Subcutaneous abdominal adipose tissue (tissue), 5 donors: ENCODE results near the gene PTCSC3.

Experiments used
- H3K27ac ChIP-seq: one replicate; pipeline ENCODE4 v1.7.0; 2013; ENCODE audit warnings: low read depth, mild to moderate bottlenecking, inconsistent platforms, low read length, moderate library complexity
- H3K27me3 ChIP-seq, 5 donors: one replicate each; pipeline ENCODE4 v1.7.0; 2013; ENCODE audit warnings: low read length in 5 of 5, inconsistent platforms in 1 of 5; ENCODE audit not compliant: control insufficient read depth in 5 of 5, insufficient read depth in 4 of 5
- H3K36me3 ChIP-seq, 5 donors: one replicate each; pipeline ENCODE4 v1.7.0; 2013; ENCODE audit warnings: low read length in 5 of 5; ENCODE audit not compliant: control insufficient read depth in 5 of 5, insufficient read depth in 5 of 5
- H3K4me1 ChIP-seq, 5 donors: one replicate each; pipeline ENCODE4 v1.7.0; 2013; ENCODE audit warnings: low read length in 5 of 5, mild to moderate bottlenecking in 3 of 5, moderate library complexity in 1 of 5; ENCODE audit not compliant: control insufficient read depth in 5 of 5, insufficient read depth in 5 of 5
- H3K4me3 ChIP-seq, 5 donors: one replicate each; pipeline ENCODE4 v1.7.0; 2013; ENCODE audit warnings: low read length in 5 of 5, low read depth in 1 of 5
- H3K9ac ChIP-seq, 5 donors: one replicate each; pipeline ENCODE4 v1.7.0; 2013; ENCODE audit warnings: low read length in 5 of 5, mild to moderate bottlenecking in 4 of 5, moderate library complexity in 3 of 5
- H3K9me3 ChIP-seq, 5 donors: one replicate each; pipeline ENCODE4 v1.7.0; 2013; ENCODE audit warnings: low read length in 5 of 5; ENCODE audit not compliant: control insufficient read depth in 5 of 5
- donor health status: healthy.
- donor health status: healthy.
- donor health status: healthy.
- donor health status: healthy.
- donor health status: healthy.

Gene PTCSC3

DNA sequence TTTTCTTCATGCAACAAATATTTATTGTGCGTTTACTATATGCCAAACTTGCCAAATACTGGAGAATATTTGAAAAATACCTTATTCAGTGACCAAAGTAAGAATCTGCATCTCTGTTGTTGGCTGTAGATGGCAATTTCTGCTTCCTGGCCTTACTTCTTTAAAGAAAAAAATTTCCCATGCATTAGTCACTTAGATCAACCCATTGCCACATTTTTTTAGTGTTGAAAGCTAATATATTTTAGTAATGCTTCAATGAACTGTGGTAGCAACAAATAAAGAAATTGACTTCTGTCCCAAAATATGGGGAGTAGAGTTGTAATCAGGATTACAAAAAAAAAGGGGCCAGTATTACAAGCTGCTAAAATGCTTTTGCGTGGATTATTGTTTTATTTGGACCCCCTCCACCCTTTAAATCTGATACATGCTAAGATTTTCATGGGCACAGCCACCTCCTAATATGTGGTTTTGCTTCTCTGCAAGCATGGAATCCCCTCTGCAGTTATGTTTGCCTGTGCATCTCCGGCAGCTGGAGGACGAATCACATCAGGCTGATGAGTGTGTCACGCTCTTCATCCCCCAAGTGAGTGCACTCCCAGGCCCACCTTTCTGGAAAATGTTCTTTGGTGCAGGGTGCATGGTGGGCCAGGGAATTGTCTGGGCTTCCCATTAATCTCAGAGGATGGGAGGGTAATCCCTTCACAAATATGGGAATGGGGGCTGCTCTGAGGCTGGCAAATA is 38.1 kb upstream of the PTCSC3 start:
- Histone ChIP-seq H3K27ac (no peak overlapping the region), H3K27me3 (peaks cover 0 to 17% (median 0%) of the 10 kb centered on the region in 5 donors), H3K36me3 (no peaks in the 10 kb centered on the region), H3K9me3 (no peaks in the 10 kb centered on the region), H3K9ac (no peak overlapping the region), H3K4me3 (no peak overlapping the region), H3K4me1 (no peaks in the 10 kb centered on the region)

DNA sequence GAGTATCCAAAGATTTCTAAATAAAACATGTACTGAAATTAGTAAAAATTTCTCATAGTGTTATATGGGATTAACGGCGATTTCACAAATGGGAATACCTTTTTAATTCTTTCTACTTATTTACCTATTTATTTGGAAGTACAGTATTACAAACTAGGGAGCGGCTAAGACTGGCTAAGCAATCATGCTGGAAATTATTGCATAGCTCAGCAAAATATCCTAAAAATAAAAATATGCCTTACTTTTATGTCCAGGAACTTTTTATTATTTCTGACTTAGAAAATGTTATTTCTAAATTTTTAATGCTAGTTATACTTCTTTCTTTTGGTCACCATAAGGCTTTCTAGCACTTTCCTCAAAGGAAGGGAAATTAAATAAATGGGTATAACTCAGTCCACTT is 36.5 kb upstream of the PTCSC3 start:
- Histone ChIP-seq H3K27me3 (peaks cover 0 to 13% (median 0%) of the 10 kb centered on the region in 5 donors), H3K27ac (no peak overlapping the region), H3K9me3 (no peaks in the 10 kb centered on the region), H3K36me3 (no peaks in the 10 kb centered on the region), H3K4me3 (no peak overlapping the region), H3K9ac (no peak overlapping the region), H3K4me1 (no peaks in the 10 kb centered on the region)

DNA sequence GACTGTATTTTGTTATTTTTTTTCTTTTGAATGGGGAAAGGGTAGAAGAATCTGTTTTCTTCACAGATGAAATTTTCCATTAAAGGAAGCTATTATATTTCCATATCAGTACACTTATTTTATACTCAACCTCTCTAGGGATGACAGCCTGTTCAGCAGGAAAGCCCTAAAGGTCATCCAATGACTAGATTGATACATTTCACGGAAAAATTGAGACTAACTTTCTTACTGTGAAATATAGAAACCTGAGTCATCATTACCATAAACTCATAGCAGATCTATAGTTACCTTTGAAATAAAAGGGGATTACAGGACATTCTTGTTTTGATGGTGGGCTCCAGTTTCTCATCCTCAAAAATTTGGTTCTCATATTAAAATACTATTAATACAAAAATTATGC is 36.1 kb upstream of the PTCSC3 start:
- Histone ChIP-seq H3K9me3 (no peaks in the 10 kb centered on the region), H3K27ac (no peak overlapping the region), H3K36me3 (no peaks in the 10 kb centered on the region), H3K4me3 (no peak overlapping the region), H3K4me1 (no peaks in the 10 kb centered on the region), H3K27me3 (peaks cover 0 to 9% (median 0%) of the 10 kb centered on the region in 5 donors), H3K9ac (no peak overlapping the region)

DNA sequence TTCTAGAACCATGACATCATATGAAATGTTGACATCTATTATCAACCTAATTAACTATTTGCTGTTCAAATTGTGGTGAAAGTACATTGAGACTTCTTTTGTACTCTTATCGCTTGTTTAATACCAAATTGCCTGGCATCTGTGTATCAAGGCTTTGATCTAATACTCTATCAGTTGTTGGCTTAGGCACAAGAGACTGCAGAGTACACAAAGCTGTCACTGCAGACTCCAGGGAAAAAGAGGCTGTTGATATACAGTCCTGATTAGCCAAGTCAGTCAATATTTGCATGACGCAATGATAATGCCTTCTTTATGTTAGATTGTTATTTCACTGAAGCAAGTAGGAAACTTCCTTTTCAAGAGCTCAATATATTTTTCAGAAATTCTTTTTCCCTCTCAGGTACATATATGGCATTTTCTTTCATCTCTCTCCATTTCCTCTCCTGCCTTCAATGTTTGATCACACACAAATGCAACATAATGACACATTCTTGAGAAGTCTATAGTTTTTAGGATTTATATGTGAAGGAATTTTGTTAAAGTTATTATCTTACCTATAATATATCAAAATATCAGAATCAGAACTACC is 32.3 kb upstream of the PTCSC3 start:
- H3K9me3 ChIP-seq = no peaks in the 10 kb centered on the region
- H3K27me3 ChIP-seq = peaks cover 0 to 4% (median 0%) of the 10 kb centered on the region in 5 donors
- no peaks in the 10 kb centered on the region for H3K4me1 ChIP-seq
- H3K36me3 ChIP-seq = no peaks in the 10 kb centered on the region
- H3K27ac ChIP-seq = no peak overlapping the region
- no peak overlapping the region for H3K9ac ChIP-seq
- no peak overlapping the region for H3K4me3 ChIP-seq

DNA sequence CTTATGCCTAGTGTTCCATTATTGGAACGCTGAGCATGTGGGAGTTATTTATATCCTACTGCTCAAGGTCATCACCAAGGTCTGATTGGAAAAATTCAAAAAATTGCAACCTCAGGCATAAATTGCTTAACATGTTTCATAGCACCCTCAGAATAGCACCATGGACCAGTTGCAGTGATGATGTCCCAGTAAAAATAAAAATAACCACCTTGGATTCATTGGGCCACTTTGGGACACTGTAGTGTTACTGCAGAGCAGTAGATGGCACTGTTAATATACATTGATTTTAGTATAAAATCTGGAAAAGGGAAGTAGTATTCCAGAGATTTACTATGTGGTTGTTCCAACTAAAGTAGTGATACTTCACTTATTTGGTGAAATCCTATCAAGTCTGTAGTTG is 31.0 kb upstream of the PTCSC3 start:
- H3K27ac ChIP-seq = no peak overlapping the region
- H3K27me3 ChIP-seq = peaks cover 0 to 4% (median 0%) of the 10 kb centered on the region in 5 donors
- H3K4me1 ChIP-seq = no peaks in the 10 kb centered on the region
- H3K36me3 ChIP-seq = no peaks in the 10 kb centered on the region
- no peak overlapping the region for H3K9ac ChIP-seq
- H3K9me3 ChIP-seq = peaks cover 0 to 4% (median 0%) of the 10 kb centered on the region in 5 donors
- H3K4me3 ChIP-seq = no peak overlapping the region

DNA sequence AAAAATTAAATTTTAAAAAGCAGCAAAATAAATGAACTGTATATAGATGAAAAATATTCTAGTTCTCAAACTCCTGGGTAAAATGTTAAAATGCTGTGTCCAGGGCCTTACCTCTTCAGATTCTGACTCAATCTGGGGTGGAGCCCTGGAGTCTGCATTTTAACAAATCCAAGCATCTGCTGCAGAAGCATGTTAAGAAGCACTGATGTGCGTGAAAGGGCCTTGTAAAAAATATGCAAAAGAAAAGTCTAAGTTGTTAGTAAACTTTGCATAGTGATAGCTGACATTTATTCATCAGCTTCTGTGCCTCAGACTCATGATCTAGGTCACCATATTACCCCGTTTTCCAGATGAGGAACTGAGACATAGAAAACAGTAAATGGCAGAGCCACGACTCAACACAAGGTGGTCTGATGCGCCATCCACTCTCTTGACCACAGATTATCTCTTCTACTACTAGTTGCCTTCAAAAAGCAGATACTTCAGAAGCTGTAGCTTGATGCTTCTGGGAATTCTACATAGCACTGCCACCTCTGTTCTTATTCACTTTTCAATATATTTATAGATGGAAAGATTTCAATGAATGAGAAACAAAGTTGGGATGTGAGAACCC is 28.0 kb upstream of the PTCSC3 start:
- H3K27me3 ChIP-seq = peaks cover 0 to 4% (median 0%) of the 10 kb centered on the region in 5 donors
- peaks cover 0 to 4% (median 0%) of the 10 kb centered on the region in 5 donors for H3K9me3 ChIP-seq
- H3K36me3 ChIP-seq = no peaks in the 10 kb centered on the region
- no peak overlapping the region for H3K4me3 ChIP-seq
- H3K27ac ChIP-seq = no peak overlapping the region
- no peak overlapping the region for H3K9ac ChIP-seq
- H3K4me1 ChIP-seq = no peaks in the 10 kb centered on the region

DNA sequence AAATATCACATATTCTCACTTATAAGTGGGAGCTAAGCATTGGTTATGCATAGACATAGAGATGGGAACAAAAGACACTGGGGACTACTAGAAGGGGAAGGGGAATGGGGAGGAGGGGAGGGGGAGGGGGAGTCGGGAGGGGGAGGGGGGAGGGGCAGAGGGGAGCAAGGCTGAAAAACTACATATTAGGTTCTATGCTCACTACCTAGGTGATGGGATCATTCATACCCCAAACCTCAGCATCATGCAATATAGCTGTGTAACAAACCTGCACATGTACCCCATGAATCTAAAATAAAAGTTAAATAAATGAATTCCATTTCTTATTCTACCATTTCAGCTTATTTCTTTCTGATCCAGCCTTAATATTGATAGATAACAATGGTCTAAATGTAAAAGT is 21.9 kb upstream of the PTCSC3 start:
- Histone ChIP-seq H3K4me3 (no peak overlapping the region), H3K9me3 (peaks cover 0 to 4% (median 0%) of the 10 kb centered on the region in 5 donors), H3K9ac (no peak overlapping the region), H3K4me1 (no peaks in the 10 kb centered on the region), H3K36me3 (no peaks in the 10 kb centered on the region), H3K27ac (no peak overlapping the region), H3K27me3 (no peaks in the 10 kb centered on the region)

DNA sequence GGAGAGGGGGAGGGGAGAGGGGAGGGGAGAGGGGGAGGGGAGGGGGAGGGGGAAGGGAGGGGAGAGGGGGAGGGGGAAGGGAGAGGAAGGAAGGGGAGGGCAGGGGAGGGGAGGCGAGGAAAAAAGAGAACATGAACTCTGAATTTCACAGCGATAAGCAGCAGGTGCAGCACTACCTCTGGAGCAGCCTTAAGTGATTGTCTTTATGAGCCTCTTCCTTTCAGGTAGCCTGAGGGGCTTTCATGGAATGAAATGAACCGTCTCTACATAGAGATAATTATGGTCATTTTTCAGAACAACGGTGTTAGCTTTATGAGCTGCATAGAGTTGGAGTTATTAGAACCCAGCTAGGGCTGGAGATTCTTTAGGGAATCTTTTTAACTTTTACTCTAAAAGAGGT is 18.1 kb upstream of the PTCSC3 start:
- no peak overlapping the region for H3K9ac ChIP-seq
- H3K27me3 ChIP-seq = no peaks in the 10 kb centered on the region
- no peak overlapping the region for H3K27ac ChIP-seq
- H3K36me3 ChIP-seq = no peaks in the 10 kb centered on the region
- H3K4me1 ChIP-seq = no peaks in the 10 kb centered on the region
- H3K9me3 ChIP-seq = no peaks in the 10 kb centered on the region
- no peak overlapping the region for H3K4me3 ChIP-seq

DNA sequence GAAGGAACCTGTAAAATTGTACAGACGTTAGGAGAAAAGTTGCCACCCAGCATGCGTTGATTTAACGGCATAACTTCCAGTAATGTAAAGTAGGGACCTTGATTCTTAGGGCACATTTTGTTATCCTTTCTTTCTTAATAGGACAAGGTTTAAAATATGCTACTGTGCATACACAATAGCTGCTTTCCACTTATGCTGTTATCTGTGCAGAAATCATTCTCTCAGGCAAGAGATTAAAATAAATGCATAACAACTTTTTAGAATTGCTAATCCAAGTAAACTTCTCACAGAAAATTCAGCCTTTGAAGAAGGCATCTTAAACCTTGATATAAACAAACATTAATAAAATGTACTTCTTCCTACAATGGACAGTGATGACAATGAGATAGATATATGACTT is 16.0 kb upstream of the PTCSC3 start:
- H3K4me3 ChIP-seq = no peak overlapping the region
- H3K9me3 ChIP-seq = no peaks in the 10 kb centered on the region

DNA sequence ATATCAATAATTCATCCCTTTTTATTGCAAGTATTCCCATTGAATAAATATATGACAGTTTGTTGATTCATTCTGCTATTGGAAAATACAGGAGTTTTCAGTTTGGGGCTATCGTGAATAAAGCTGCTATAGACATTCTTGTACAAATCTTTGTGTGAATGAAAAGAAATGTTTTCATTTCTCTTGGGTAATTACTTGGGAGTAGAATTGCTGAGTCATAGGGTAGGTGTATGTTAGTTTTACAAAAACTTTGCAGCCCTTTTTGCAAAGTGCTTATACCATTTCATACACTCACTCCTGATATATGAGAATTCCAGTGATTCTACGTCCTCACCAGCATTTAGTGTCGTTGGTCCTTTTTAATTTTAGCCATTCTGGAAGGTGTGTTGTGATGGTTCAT is 6.9 kb upstream of the PTCSC3 start:
- Histone ChIP-seq H3K4me3 (no peak overlapping the region), H3K36me3 (no peaks in the 10 kb centered on the region), H3K4me1 (no peaks in the 10 kb centered on the region), H3K27ac (no peak overlapping the region), H3K9ac (no peak overlapping the region), H3K27me3 (no peaks in the 10 kb centered on the region), H3K9me3 (no peaks in the 10 kb centered on the region)

More for the DNA sequence above, 16.0 kb upstream of the PTCSC3 start:
- Histone ChIP-seq H3K36me3 (no peaks in the 10 kb centered on the region), H3K4me1 (no peaks in the 10 kb centered on the region), H3K9ac (no peak overlapping the region), H3K27me3 (no peaks in the 10 kb centered on the region), H3K27ac (no peak overlapping the region)
